Hematopoietic multipotent progenitor cell treated with erythropoietin and hydrocortisone succinate and interleukin-3 and kit ligand, for 17 days (in vitro differentiated cells): Measurements from ENCODE around the gene MRGPRX1.
"Not testable (repeated sequence)": the region's sequence is repeated elsewhere in the genome, so short reads cannot be mapped to it uniquely, and the experiment has no call there.

Experiments
- DNase-seq: peaks from one replicate; pipeline ENCODE4 v3.0.0-alpha.2; 2015; ENCODE audit warnings: low spot score

MRGPRX1 gene

DNA sequence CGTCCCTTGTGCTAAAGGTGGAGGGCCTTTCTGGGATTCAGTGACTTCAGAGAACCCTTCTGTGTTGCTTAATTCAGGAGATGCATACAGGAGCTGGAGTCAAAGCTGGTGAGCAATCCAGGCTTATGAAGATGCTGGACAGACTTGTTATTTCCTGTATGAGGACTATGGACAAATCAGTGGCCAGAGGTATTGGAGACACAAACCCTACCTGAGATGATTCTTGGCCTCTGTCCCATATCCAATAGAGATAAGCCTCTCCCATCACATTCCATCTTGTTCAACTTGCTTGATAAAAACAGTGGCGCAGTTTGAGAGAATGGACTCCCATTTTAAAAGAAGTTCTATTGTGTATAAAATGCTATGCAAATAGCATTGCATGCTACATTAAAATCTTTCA is at the start of gene MRGPRX1:
MRGPRX1 (minus strand) TSS at position 101 of the 400 bp plus-strand sequence. CDS start 4,630 bp downstream, outside the sequence.
- no peak for DNase-seq

- no peak for DNase-seq
These were observed 48.4 kb upstream of the MRGPRX1 start for GRCh38 chr11:18987454-18988231.

- no peak for DNase-seq
These were observed 47.5 kb upstream of the MRGPRX1 start for GRCh38 chr11:18986744-18987143.

GRCh38 chr11:18981897-18982296 is 42.7 kb upstream of the MRGPRX1 start:
- DNase-seq, result no peak

DNA sequence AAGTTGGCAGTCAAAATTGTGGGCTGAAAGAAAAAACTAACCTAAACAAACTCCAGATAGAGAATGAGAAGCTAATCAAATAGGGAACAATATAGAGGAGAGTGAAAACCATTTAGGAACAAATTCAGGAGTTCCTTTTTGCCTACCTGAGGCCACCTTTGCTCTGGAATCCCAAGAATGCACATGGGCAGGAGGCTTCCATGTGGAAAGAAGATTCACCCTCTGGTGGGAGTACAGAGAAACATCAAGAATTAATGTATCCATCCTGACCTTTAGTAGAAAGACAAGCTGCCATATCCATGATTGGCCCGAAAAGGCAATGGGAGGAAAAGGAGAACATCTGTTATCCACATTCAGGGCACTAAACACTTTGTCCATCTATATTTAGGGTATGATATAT is 35.0 kb upstream of the MRGPRX1 start:
- DNase-seq, result no peak

DNA sequence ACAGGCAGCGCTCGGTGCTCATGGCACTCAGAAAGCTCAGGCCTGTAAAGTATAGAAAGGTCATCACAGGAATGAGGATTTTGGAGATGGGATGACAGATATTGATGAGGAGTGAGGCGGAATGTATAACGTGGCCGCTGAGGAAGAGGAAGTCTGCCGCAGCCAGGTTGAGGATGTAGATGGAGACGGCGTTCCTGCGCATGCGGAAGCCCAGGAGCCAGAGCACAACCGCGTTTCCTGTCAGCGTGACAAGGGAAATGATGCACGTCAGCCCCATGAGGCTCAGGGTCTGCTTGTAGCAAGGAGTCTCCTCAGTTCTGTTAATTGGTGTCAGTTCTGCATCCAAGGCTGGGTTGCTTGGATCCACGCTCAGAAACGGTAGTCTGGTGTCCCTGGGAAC is 33.1 kb upstream of the MRGPRX1 start:
- DNase-seq, result no peak

GRCh38 chr11:18969720-18970119 is 30.5 kb upstream of the MRGPRX1 start:
- no peak for DNase-seq

DNA sequence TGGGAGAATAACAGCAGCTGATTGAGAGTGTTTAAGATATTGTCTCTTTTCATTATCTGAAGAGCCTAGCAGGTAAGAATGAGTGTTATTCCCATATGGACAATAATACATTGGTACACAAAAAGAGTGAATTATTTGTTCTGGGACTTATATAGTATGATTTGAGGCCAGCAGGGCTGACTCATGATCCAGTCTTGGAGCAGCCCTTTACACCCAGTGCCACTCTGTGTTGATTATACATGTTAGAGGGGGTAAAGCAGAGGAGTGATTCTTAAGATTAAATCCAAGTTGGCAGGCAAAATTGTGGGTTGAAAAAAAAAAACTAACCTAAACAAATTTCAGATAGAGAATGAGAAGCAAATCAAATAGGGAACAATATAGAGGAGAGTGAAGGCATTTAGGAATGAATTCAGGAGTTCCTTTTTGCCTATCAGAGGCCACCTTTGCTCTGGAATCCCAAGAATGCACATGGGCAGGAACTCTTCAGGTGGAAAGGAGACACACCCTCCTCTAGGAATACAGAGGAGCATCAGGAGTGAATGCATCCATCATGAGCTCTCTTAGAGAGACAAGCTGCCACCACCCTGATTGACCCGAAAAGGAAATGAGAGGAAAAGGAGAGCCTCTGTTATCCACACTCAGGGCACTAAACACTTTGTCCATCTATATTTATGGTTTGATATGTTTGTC is 19.2 kb upstream of the MRGPRX1 start:
- no peak for DNase-seq

GRCh38 chr11:18956630-18957029 is 17.4 kb upstream of the MRGPRX1 start:
- DNase-seq, result no peak

- DNase-seq, result no peak
These were observed 3.1 kb downstream of the MRGPRX1 start for GRCh38 chr11:18936002-18936673.

- DNase-seq, result no peak
These were observed 4.9 kb downstream of the MRGPRX1 start for GRCh38 chr11:18934195-18934814.

DNA sequence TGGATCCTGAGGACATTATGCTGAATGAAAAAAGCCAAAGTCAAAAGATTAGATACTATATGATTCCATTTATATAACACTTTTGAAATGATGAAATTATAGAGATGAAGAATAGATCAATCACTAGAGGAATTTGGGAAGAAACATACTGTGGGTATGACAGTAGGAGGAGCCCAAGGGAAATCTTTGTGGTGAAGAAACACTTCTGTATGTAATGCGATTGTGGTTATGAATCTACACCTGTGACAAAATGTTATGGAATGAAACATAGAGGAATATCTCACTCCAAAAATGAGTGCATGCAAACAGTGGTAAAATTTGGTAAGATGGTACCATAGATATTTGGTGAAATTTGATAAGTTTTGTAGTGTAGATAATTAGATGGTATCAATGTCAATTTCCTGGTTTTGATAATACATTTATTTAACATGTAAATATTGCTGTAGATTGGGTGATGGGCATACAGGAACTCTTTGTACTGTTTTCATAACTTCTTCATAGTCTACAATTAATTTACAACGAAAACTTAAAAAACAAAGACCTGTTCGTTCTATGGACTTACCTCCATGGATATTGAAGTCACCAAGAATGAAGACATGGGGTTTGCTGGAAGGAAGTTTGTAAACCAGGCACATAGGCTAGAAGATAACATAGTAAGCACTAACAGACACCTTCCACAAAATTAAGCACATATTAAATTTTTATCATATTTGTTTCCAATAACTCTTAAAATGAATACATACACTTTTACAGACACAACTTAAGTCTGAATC is 11.5 kb downstream of the MRGPRX1 start:
- no peak for DNase-seq

DNA sequence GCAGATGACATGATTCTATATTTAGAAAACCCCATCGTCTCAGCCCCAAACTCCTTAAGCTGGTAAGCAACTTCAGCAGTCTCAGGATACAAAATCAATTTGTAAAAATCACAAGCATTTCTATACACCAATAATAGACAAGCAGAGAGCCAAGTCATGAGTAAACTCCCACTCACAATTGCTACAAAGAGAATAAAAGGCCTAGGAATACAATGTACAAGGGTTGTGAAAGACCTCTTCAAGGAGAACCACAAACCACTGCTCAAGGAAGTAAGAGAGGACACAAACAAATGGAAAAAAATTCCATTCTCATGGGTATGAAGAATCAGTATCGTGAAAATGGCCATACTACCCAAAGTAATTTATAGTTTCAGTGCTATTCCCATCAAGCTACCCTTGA is 13.8 kb downstream of the MRGPRX1 start:
- not testable (repeated sequence) for DNase-seq

DNA sequence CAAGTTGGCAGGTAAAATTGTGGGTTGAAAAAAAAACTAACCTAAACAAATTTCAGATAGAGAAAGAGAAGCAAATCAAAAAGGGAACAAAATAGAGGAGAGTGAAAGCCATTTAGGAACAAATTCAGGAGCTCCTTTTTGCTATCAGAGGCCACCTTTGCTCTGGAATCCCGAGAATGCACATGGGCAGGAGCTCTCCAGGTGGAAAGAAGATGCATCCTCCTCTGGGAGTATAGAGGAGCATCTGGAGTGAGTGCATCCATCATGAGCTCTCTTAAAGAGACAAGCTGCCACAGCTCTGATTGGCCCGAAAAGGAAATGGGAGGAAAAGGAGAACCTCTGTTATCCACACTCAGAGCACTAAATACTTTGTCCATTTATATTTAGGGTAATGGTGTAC is 26.3 kb downstream of the MRGPRX1 start:
- no peak for DNase-seq

DNA sequence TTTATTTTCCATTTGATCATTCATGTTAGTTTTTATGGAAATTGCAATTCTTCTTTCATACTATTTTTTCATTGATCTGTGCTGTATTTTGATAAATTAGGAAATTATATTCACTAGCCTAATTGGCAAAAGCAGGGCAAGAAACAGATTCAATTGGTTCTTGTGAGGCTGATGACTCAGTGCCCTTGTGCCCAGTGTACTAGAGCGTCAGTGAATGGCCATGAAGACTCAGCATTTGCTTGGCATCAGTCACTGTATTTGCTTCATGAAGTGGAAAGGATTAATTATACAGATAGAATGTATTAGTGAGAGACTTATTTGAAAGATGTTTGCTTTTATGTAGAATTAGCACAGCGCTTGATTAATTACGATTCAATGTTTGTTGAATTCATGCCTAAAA is 31.8 kb downstream of the MRGPRX1 start:
- no peak for DNase-seq

- DNase-seq, result not testable (repeated sequence)
These were observed 38.6 kb downstream of the MRGPRX1 start for GRCh38 chr11:18900637-18901036.

DNA sequence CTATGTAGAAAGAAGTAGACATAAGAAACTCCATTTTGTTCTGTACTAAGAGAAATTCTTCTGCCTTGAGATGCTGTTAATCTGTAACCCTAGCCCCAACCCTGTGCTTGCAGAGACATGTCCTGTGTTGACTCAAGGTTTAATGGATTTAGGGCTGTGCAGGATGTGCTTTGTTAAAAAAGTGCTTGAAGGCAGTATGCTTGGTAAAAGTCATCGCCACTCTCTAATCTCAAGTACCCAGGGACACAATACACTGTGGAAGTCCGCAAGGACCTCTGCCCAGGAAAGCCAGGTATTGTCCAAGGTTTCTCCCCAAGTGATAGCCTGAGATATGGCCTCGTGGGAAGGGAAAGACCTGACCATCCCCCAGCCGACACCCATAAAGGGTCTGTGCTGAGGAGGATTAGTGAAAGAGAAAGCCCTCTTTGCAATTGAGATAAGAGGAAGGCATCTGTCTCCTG is 39.0 kb downstream of the MRGPRX1 start:
- DNase-seq, result not testable (repeated sequence)

GRCh38 chr11:18891712-18892111 is 47.5 kb downstream of the MRGPRX1 start:
- not testable (repeated sequence) for DNase-seq

DNA sequence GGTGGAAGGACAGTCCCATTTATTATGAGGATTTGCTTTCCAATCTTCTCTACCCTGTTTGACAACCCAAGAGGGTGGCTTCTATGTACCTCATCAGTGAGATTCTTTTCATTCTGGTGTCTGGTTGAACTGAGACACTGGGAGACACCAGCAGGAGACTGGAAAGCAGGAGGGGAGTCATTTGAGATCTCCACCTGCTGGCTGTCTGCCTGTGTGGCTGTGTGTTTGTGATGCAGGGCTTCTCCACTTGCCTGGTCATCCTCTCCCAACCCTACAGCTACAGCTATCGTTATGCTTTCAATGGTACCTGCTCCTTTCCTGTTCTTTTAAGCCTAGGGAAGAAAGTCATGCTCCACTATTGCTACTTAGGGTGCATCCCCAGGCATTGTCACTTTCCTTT is 48.6 kb downstream of the MRGPRX1 start:
- no peak for DNase-seq
